GM19455 (cell line): ENCODE measurements around the gene IGIP.
"Not testable (repeated sequence)": the region's sequence is repeated elsewhere in the genome, so short reads cannot be mapped to it uniquely, and the experiment has no call there.

Experiments used
- ATAC-seq: cut with Tn5 transposase; IDR thresholded peaks from one replicate; pipeline ENCODE4 v1.9.1; 2021; ENCODE audit not compliant: unreplicated experiment

The IGIP gene

GRCh38 chr5:140140435-140140834, 14.7 kb downstream of the IGIP start:
- ATAC-seq: no peak

DNA sequence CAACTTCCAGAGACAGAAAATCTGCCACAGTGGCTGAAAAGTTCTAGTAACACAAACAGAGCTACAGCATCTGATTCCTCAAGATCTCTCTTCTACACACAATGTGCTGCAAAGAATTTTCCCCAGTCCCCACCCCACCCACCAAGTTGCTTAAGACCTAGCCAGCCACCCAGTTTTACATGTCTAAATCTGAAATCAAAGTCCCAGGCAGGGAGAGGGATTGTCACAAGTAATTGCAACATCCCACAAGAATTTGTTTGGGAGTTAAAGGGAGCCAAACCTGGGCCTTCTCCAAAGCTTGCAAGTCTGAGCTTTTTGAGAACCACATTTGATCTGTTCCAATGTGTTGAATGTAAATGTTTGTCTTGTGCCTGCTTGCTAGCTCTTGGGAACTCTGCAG, 15.5 kb downstream of the IGIP start:
- ATAC-seq: no peak

DNA sequence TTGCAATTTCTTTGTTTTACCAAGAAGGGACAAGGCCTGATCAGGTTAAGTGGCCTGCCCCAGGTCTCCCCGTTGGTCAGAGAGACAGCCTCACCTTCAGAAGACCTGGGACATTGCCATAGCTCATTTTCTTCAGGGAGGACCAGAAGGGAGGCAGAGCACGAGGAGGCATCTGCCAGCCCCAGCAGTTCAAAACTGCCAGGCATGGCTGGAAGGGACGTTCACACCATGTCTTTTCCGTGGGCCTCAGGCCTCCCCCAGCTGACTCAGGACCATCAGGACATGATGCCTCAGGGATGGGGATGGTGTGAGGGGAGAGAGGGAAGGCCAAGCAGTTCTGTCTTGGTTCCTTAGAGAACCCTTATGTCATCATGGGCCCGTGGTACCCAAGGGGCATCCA, 16.5 kb downstream of the IGIP start:
- ATAC-seq: no peak

DNA sequence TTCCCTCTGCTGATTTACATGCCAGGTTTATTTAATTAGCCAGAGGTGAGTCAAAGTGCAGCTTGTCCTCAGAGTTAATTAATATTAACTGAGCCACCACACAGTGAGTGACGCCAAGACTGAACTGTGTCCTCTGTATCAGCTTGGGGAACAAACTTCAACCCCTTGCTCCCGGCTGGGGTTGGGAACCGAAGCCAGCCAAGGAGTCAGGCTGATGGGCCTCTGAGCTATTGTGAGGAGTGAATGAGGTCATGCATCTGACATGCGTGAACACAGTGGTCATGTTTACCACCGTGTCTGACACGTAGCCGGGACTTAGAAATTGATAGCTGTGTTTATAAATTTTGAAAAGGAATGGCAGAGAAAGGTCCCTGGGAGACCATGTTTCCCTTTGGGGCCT, 17.1 kb downstream of the IGIP start:
- ATAC-seq: no peak

DNA sequence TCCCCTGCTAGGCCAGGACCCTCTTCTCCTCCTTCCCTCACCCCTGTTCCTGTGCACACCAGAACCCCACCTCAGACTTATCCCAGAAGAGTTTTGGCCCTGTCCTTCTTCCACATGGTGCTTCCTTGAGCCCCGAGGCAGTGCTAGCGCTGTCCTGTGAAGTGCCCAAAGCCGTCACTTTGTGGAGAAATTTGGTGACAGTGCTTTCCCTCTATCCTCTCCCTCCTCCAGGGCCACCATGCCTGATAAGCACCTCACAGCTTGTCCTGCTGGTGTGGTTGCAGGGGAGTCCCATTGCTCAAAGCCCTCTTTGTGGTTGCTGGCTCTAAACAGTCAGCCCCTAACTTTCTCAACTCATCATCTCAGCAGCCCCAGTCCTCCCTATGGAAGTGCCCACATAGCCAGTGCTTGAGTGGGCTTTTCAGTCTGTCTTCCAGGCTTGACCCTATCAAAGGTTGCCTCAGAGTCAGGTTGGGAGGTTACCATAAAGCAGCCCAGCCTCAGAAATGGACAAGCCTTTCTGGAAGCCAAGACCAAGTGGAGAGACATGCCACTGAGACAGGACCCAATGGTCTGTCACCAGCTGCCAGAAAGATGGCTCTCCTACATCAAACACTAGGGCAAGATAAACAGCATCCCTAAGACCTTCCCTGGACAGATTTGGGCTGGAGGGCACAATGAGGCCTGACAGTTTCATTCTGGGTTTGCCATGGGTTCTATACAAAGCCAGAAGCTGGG, 18.0 kb downstream of the IGIP start:
- ATAC-seq: no peak

DNA sequence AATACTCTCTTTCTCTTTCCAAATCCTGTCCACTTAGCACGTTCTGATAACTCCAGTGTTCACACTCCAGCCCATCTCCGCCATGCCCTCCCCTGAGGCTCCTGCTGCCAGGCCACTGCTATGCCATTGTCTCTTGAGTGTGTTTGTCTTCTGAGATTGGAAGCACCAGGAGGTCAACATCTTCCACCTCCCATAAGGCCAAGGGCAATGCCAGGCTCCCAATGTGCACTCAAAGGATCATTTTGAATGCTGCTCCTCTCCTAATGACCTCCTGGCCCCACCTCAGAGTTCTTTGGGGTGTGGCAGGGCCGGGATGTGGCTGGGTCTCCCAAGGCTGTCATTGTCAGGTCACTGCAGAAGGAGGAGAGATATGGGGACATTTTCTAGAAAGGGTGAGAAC, 19.5 kb downstream of the IGIP start:
- no peak for ATAC-seq

DNA sequence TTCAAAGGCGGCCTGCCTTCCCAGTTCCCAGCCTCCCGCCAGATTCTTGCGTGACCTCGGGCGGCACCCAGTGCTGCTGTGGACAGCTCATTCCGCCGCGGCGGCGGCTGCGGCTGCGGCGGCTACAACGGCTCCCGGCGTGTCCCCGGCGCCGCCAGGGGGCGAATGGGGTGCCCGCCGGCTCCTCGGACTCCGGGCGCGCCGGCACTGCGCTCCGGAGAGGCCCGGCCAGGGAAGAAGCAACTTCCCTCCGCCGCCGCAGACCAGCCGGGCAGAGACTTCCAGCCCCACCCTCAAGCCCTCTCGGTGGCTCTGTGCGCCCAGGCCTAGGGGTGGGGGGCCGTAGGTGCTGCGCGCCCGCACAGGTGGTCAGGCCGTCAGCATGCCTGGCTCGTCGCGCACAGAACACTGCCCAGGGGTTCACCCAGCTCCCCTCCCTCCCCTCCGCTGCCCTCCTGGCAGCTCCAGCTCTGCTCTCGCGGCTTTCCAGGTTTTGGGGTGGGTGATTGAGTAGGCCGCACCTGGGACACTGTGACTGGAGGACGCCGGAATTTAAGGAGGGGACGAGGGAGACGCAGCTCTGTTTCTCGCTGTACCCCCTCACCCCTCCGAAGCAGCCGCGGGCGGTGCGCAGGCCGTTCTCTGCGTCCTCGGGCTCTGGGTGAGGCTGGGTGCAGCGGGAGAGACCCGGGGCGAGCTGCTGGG, 20.2 kb downstream of the IGIP start:
- ATAC-seq: no peak

GRCh38 chr5:140146523-140146842, 20.7 kb downstream of the IGIP start:
- no peak for ATAC-seq

GRCh38 chr5:140147460-140147859, 21.7 kb downstream of the IGIP start:
- no peak for ATAC-seq

- ATAC-seq: no peak
Measured at GRCh38 chr5:140148508-140148907, 22.8 kb downstream of the IGIP start.

DNA sequence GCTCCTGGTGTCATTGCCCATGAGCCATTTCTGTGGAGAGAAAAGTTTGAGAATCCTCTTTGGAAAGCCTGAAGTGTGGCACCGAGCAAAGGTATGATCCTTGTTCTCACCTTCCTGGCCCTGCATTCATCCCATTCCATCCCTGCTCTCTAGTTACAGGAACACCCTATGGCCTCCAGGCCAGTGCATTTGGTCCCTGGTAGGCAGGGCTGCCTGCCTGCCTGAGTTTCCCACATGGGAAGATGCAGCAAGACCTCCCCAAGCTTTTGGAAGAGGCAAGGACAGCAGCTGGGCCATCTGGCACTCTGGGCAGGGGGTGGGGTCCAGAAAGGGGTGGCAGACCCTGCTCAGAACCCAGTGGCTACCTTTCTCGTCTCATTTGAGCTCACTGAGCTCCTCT, 24.5 kb downstream of the IGIP start:
- no peak for ATAC-seq

- no peak for ATAC-seq
Measured at GRCh38 chr5:140151144-140152021, 25.6 kb downstream of the IGIP start.

GRCh38 chr5:140152022-140152999, 26.6 kb downstream of the IGIP start:
- ATAC-seq: no peak

- no peak for ATAC-seq
Measured at GRCh38 chr5:140153255-140153654, 27.5 kb downstream of the IGIP start.

- no peak for ATAC-seq
Measured at GRCh38 chr5:140153905-140154304, 28.2 kb downstream of the IGIP start.

- not testable (repeated sequence) for ATAC-seq
Measured at GRCh38 chr5:140154710-140155381, 29.1 kb downstream of the IGIP start.

- peak; percentile 97 for ATAC-seq
Measured at GRCh38 chr5:140157032-140157781, 31.5 kb downstream of the IGIP start.

DNA sequence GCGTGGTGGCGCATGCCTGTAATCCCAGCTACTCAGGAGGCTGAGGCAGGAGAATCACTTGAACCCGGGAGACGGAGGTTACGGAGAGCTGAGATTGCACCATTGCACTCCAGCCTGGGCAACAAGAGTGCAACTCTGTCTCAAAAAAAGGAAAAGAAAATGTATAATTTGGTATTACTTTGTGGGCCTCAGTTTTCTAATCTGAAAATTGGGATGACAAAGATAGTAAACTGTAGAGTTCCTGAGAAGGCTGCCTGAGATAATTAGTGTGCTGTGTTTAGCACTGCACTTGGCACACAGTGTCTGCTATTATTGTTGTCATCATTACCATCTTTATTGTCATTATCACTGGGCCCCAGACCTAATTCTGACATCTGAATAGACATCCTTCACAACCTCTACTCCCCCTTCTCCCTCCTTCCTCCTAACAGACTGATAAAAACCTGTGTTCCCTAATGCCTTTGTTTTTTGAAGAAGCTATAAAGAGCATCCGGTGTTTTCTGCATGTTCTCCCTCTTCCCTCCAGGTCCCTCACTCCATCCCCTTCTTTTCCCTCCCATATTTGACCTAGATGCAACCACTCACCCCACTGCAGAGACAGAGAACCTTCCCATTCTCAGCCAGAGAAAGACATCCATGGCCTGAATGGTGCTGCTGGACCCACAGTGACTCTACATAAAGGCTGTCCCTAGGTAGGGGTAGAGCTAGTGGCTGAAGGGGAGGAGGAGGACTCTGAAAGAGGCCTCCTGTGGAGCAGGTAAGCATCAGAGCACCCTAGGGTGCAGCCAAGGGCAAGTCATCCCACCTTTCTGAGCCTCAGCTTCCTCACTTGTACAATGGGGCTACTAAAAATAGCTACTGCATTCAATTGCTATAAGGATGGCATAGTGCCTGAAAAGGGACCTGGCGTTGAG, 33.5 kb downstream of the IGIP start:
- no peak for ATAC-seq
